Neural cell (in vitro differentiated cells): ENCODE measurements around the gene ERICH2. TPM values are rescaled to one million over a fixed set of nuclear protein-coding genes. Genes with fewer than 3 reads are reported as not detected.
"Not testable (repeated sequence)": the region's sequence is repeated elsewhere in the genome, so short reads cannot be mapped to it uniquely, and the experiment has no call there.

ENCODE experiments used
- H2AFZ ChIP-seq: fragments of 200-600, 300-800 bp; sonication (generic), shearing (Covaris generic); 2 replicates; pipeline ENCODE4 v1.6.0; 2014; ENCODE audit warnings: low read depth, mild to moderate bottlenecking, antibody characterized with exemption, low read length, moderate library complexity
- H3F3A ChIP-seq: fragments of 200-600 bp; shearing (Covaris generic); 2 replicates; pipeline ENCODE4 v1.6.1; 2016; ENCODE audit warnings: mild to moderate bottlenecking, moderate library complexity, mixed read lengths, antibody characterized with exemption, low read length; ENCODE audit not compliant: insufficient read depth, poor library complexity, severe bottlenecking
- H3K27ac ChIP-seq: fragments of 200-600, 300-800 bp; sonication (generic), shearing (Covaris generic); 2 replicates; pipeline ENCODE4 v1.5.1; 2014; ENCODE audit warnings: mild to moderate bottlenecking, low read length, moderate library complexity
- H3K27me3 ChIP-seq: fragments of 300-800, 200-600 bp; sonication (generic), shearing (Covaris generic); 2 replicates; pipeline ENCODE4 v1.6.0; 2014; ENCODE audit warnings: mild to moderate bottlenecking, low read depth, low read length, moderate library complexity; ENCODE audit not compliant: insufficient read depth
- H3K36me3 ChIP-seq: fragments of 300-800, 200-600 bp; sonication (generic), shearing (Covaris generic); 2 replicates; pipeline ENCODE4 v1.5.1; 2014; ENCODE audit warnings: mild to moderate bottlenecking, antibody characterized with exemption, low read length, moderate library complexity; ENCODE audit not compliant: insufficient read depth
- H3K4me2 ChIP-seq: fragments of 300-800, 200-600 bp; sonication (generic), shearing (Covaris generic); 2 replicates; pipeline ENCODE4 v1.6.0; 2014; ENCODE audit warnings: mild to moderate bottlenecking, low read length
- H3K4me3 ChIP-seq: fragments of 300-800, 200-600 bp; sonication (generic), shearing (Covaris generic); 2 replicates; pipeline ENCODE4 v1.5.1; 2014; ENCODE audit warnings: mild to moderate bottlenecking, low read length, moderate library complexity
- H3K79me2 ChIP-seq: fragments of 200-600 bp; shearing (Covaris generic); replicated peaks from 2 replicates; pipeline ENCODE4 v1.6.0; 2014; ENCODE audit warnings: mild to moderate bottlenecking, low read length, moderate library complexity; ENCODE audit not compliant: insufficient read depth
- H3K9ac ChIP-seq: fragments of 300-800, 200-600 bp; sonication (generic), shearing (Covaris generic); 2 replicates; pipeline ENCODE4 v1.6.1; 2016; ENCODE audit warnings: mild to moderate bottlenecking, low read length, mixed read lengths
- H3K9me2 ChIP-seq: fragments of 200-600 bp; shearing (Covaris generic); 2 replicates; pipeline ENCODE4 v1.6.1; 2016; ENCODE audit warnings: mild to moderate bottlenecking, low read length, mixed read lengths; ENCODE audit not compliant: insufficient read depth
- H3K9me3 ChIP-seq: fragments of 200-600, 300-800 bp; sonication (generic), shearing (Covaris generic); 2 replicates; pipeline ENCODE4 v1.6.1; 2016; ENCODE audit warnings: mild to moderate bottlenecking, mixed run types, low read length, moderate library complexity, mixed read lengths
- H4K20me1 ChIP-seq: fragments of 200-600 bp; shearing (Covaris generic); 2 replicates; pipeline ENCODE4 v1.6.1; 2016; ENCODE audit warnings: mild to moderate bottlenecking, mixed run types; ENCODE audit not compliant: insufficient read depth
- EP300 ChIP-seq: fragments of 450-650 bp; conservative IDR thresholded peaks from 2 replicates; pipeline ENCODE4 v1.6.1; 2014; ENCODE audit warnings: antibody characterized with exemption, mild to moderate bottlenecking, moderate library complexity; ENCODE audit not compliant: poor library complexity, severe bottlenecking
- EZH2 ChIP-seq: fragments of 200-600, 300-800 bp; shearing (Covaris generic), sonication (generic); IDR thresholded peaks from 2 replicates; pipeline ENCODE4 v1.6.1; 2014; ENCODE audit warnings: antibody characterized with exemption, low read length, borderline replicate concordance, mild to moderate bottlenecking; ENCODE audit not compliant: insufficient read depth, poor library complexity, severe bottlenecking
- MXI1 ChIP-seq: fragments of 450-650 bp; conservative IDR thresholded peaks from 2 replicates; pipeline ENCODE4 v1.6.1; 2014; ENCODE audit warnings: antibody characterized with exemption, mild to moderate bottlenecking; ENCODE audit not compliant: poor library complexity, severe bottlenecking
- POLR2AphosphoS5 ChIP-seq: IDR thresholded peaks from 2 replicates; pipeline ENCODE4 v1.6.1; 2012
- RAD21 ChIP-seq: fragments of 450-650 bp; conservative IDR thresholded peaks from 2 replicates; pipeline ENCODE4 v1.6.1; 2014; ENCODE audit warnings: antibody characterized with exemption, mild to moderate bottlenecking, moderate library complexity
- REST ChIP-seq: IDR thresholded peaks from 2 replicates; pipeline ENCODE4 v1.6.1; 2012; ENCODE audit warnings: borderline replicate concordance
- SMC3 ChIP-seq: fragments of 450-650 bp; conservative IDR thresholded peaks from 2 replicates; pipeline ENCODE4 v1.6.1; 2014; ENCODE audit warnings: antibody characterized with exemption, mild to moderate bottlenecking, moderate library complexity; ENCODE audit not compliant: poor library complexity
- TAF1 ChIP-seq: IDR thresholded peaks from 2 replicates; pipeline ENCODE4 v1.6.1; 2012; ENCODE audit warnings: low read depth
- polyA plus RNA-seq: library from polyadenylated mRNA; depleted of rRNA; stranded (reverse); fragments of >200 nt; gene quantifications from 2 replicates; pipeline ENCODE4 v1.2.3, GENCODE V29; 2014
- TF ChIP-seq, protein P1 (sequence below): fragments of 450-650 bp; IDR thresholded peaks from 2 replicates; pipeline ENCODE4 v1.5.1; 2014; ENCODE audit warnings: antibody characterized with exemption, mild to moderate bottlenecking, moderate library complexity; ENCODE audit not compliant: poor library complexity, severe bottlenecking

ERICH2 gene
- polyA plus RNA-seq, 1 donor from 2014 or later, result 1.3 TPM

- H3K27ac ChIP-seq, result no peak overlapping the region
- no peak overlapping the region for H3K4me3 ChIP-seq
- H3K9me3 ChIP-seq, result no peaks in the 10 kb centered on the region
- no peak overlapping the region for H3K9ac ChIP-seq
- no peak overlapping the region for H2AFZ ChIP-seq
- no peaks in the 10 kb centered on the region for H3K9me2 ChIP-seq
- H3K27me3 ChIP-seq, result no peaks in the 10 kb centered on the region
- H3K36me3 ChIP-seq, result no peaks in the 10 kb centered on the region
- no peak for TF ChIP-seq EZH2
- no peaks in the 10 kb centered on the region for H4K20me1 ChIP-seq
- H3F3A ChIP-seq, result no peaks in the 10 kb centered on the region
- no peaks in the 10 kb centered on the region for H3K79me2 ChIP-seq
- H3K4me2 ChIP-seq, result no peak overlapping the region
These were observed 24.9 kb upstream of the ERICH2 start for GRCh38 chr2:170745305-170745704.

DNA sequence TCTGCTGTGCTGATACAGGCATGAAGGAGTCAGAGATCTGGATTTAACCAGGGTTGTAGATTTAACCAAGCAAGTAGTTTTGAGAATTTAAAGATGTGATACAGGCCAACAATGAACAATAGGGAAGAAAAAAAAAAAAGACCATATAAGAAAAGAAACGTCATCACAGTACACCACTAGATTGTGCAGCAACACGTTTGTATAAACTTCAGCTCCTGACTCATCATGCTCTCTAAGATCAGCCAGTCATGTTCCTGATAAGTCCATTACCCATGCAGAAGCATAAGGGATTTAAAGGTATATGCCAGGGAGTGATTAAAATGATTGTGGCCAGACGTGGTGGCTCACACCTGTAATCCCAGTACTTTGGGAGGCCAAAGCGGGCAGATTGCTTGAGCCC lies 22.3 kb upstream of the ERICH2 start:
- Histone ChIP-seq H4K20me1 (no peaks in the 10 kb centered on the region), H3K79me2 (no peaks in the 10 kb centered on the region), H3K27me3 (no peaks in the 10 kb centered on the region), H3K9me3 (no peaks in the 10 kb centered on the region), H3K4me2 (no peak overlapping the region), H2AFZ (no peak overlapping the region), H3K9ac (no peak overlapping the region), H3K27ac (no peak overlapping the region), H3K9me2 (no peaks in the 10 kb centered on the region), H3F3A (no peaks in the 10 kb centered on the region), H3K4me3 (no peak overlapping the region), H3K36me3 (no peaks in the 10 kb centered on the region)
- TF ChIP-seq POLR2AphosphoS5, result no peak
- TF ChIP-seq, protein P1, sequence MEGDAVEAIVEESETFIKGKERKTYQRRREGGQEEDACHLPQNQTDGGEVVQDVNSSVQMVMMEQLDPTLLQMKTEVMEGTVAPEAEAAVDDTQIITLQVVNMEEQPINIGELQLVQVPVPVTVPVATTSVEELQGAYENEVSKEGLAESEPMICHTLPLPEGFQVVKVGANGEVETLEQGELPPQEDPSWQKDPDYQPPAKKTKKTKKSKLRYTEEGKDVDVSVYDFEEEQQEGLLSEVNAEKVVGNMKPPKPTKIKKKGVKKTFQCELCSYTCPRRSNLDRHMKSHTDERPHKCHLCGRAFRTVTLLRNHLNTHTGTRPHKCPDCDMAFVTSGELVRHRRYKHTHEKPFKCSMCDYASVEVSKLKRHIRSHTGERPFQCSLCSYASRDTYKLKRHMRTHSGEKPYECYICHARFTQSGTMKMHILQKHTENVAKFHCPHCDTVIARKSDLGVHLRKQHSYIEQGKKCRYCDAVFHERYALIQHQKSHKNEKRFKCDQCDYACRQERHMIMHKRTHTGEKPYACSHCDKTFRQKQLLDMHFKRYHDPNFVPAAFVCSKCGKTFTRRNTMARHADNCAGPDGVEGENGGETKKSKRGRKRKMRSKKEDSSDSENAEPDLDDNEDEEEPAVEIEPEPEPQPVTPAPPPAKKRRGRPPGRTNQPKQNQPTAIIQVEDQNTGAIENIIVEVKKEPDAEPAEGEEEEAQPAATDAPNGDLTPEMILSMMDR, result no peak
- no peak for TF ChIP-seq MXI1
- no peak for TF ChIP-seq RAD21
- TF ChIP-seq TAF1, result no peak
- TF ChIP-seq SMC3, result no peak
- no peak for TF ChIP-seq EP300
- no peak for TF ChIP-seq REST
- TF ChIP-seq EZH2, result no peak

- H3K9me3 ChIP-seq, H3F3A ChIP-seq, H3K36me3 ChIP-seq, H3K27me3 ChIP-seq, H3K79me2 ChIP-seq, H3K4me3 ChIP-seq, H3K9me2 ChIP-seq, H4K20me1 ChIP-seq, H3K9ac ChIP-seq, H3K4me2 ChIP-seq, H3K27ac ChIP-seq, H2AFZ ChIP-seq: not testable (repeated sequence)
These were observed 18.6 kb upstream of the ERICH2 start for GRCh38 chr2:170751555-170751954.
